Endothelial cell of umbilical vein (primary cell): ENCODE data around the gene ATP5MC2. TPM values are rescaled to one million over a fixed set of nuclear protein-coding genes. Genes with fewer than 3 reads are reported as not detected.

Source experiments
- BruUV-seq: library from RNA; stranded (reverse); fragments of 400-500 nt; replicated peaks from 2 replicates; lab custom pipeline; 2021; lab: Mats Ljungman, UMichigan
- CTCF ChIA-PET: fragments of 300-600, 350-600 bp; sonication (Branson Sonifier 250); formaldehyde crosslinking; loops from one replicate; lab custom pipeline; 2021; ENCODE audit warnings: antibody characterized with exemption, inconsistent platforms; lab: Charles Lee
- POLR2A ChIA-PET: fragments of 300-600, 350-600 bp; sonication (Branson Sonifier 250); formaldehyde crosslinking; loops from one replicate; lab custom pipeline; 2021; ENCODE audit warnings: antibody characterized with exemption, inconsistent platforms; lab: Charles Lee
- DNase-seq: peaks from one replicate; pipeline ENCODE4 v3.0.0-alpha.2; 2011; ENCODE audit warnings: low read depth, low spot score
- FAIRE-seq: peaks from 2 replicates; lab custom pipeline; 2011; peaks lifted over from hg19 to GRCh38; lab: Jason Lieb, UNC
- H2AFZ ChIP-seq: 2 replicates; pipeline ENCODE4 v1.6.0; 2012; ENCODE audit warnings: low read depth, low read length, control low read depth, inconsistent platforms
- H3K27ac ChIP-seq: 2 replicates; pipeline ENCODE4 v1.5.1; 2011; ENCODE audit warnings: low read depth, mild to moderate bottlenecking, control low read depth, low read length, moderate library complexity; ENCODE audit not compliant: insufficient read depth
- H3K27me3 ChIP-seq, 2 experiments: 2 replicates each; pipeline versions ENCODE4 v1.6.0 to v1.6.1; 2011; ENCODE audit warnings: low read length in 2 of 2, mixed read lengths in 1 of 2; ENCODE audit not compliant: control insufficient read depth in 2 of 2, insufficient read depth in 2 of 2
- H3K36me3 ChIP-seq, 2 experiments: 2 replicates in 1 of 2; 3 replicates in 1 of 2; pipeline ENCODE4 v1.5.1; 2011; ENCODE audit warnings: low read length in 2 of 2, mild to moderate bottlenecking in 1 of 2, moderate library complexity in 1 of 2; ENCODE audit not compliant: control insufficient read depth in 2 of 2, insufficient read depth in 2 of 2; ENCODE audit errors: extremely low read depth in 1 of 2
- H3K4me1 ChIP-seq: 3 replicates; pipeline ENCODE4 v1.5.1; 2011; ENCODE audit warnings: mild to moderate bottlenecking, low read length; ENCODE audit not compliant: control insufficient read depth, insufficient read depth; ENCODE audit errors: extremely low read depth
- H3K4me2 ChIP-seq: 2 replicates; pipeline ENCODE4 v1.6.1; 2011; ENCODE audit warnings: low read length, control low read depth, mixed read lengths; ENCODE audit not compliant: insufficient read depth
- H3K4me3 ChIP-seq, 3 experiments: fragments of 200-600 bp in 1 of 3; sonication (generic), shearing (Covaris generic) in 1 of 3; replicated peaks in 1 of 3; 2 replicates each; pipeline ENCODE4 v1.5.1; 2011 to 2016; ENCODE audit warnings: control low read depth in 3 of 3, low read length in 3 of 3, mild to moderate bottlenecking in 2 of 3, inconsistent platforms in 1 of 3, low read depth in 1 of 3, moderate library complexity in 1 of 3; ENCODE audit not compliant: insufficient read depth in 1 of 3
- H3K79me2 ChIP-seq: 2 replicates; pipeline ENCODE4 v1.6.0; 2012; ENCODE audit warnings: low read length, inconsistent platforms; ENCODE audit not compliant: control insufficient read depth, insufficient read depth
- H3K9ac ChIP-seq: replicated peaks from 2 replicates; pipeline ENCODE3; 2011; ENCODE audit warnings: low read length, control low read depth; ENCODE audit not compliant: insufficient read depth; ENCODE audit errors: extremely low read depth
- H3K9me1 ChIP-seq: replicated peaks from 3 replicates; pipeline ENCODE4 v1.6.0; 2011; ENCODE audit warnings: mild to moderate bottlenecking, low read length; ENCODE audit not compliant: control insufficient read depth, insufficient read depth; ENCODE audit errors: extremely low read depth
- H3K9me3 ChIP-seq: replicated peaks from 2 replicates; pipeline ENCODE4 v1.5.1; 2012; ENCODE audit warnings: low read length, inconsistent platforms; ENCODE audit not compliant: control insufficient read depth, insufficient read depth
- H4K20me1 ChIP-seq: replicated peaks from 2 replicates; pipeline ENCODE3; 2011; ENCODE audit warnings: mild to moderate bottlenecking, low read length; ENCODE audit not compliant: control insufficient read depth, insufficient read depth; ENCODE audit errors: extremely low read depth
- EZH2 ChIP-seq: IDR thresholded peaks from 2 replicates; pipeline ENCODE4 v1.6.1; 2012; ENCODE audit warnings: borderline replicate concordance, low read depth, mild to moderate bottlenecking, moderate library complexity, low read length, inconsistent platforms; ENCODE audit not compliant: severe bottlenecking
- FOS ChIP-seq: IDR thresholded peaks from 2 replicates; pipeline ENCODE4 v1.6.1; 2011; ENCODE audit warnings: mild to moderate bottlenecking, low read length, moderate library complexity, borderline replicate concordance; ENCODE audit not compliant: insufficient read depth
- GATA2 ChIP-seq: IDR thresholded peaks from 2 replicates; pipeline ENCODE4 v1.7.0; 2011; ENCODE audit warnings: low read depth, mild to moderate bottlenecking, moderate library complexity, mixed read lengths, low read length; ENCODE audit not compliant: insufficient read length, insufficient read depth
- JUN ChIP-seq: IDR thresholded peaks from 2 replicates; pipeline ENCODE4 v1.6.1; 2011; ENCODE audit warnings: borderline replicate concordance, low read depth; ENCODE audit not compliant: insufficient read length, insufficient read depth
- MYC ChIP-seq: IDR thresholded peaks from one replicate; pipeline ENCODE4 v1.6.1; 2011; ENCODE audit warnings: mild to moderate bottlenecking, low read depth, low read length
- POLR2A ChIP-seq: IDR thresholded peaks from 2 replicates; pipeline ENCODE4 v1.6.1; 2012; ENCODE audit warnings: low read depth, mild to moderate bottlenecking, control low read depth, low read length
- POLR2AphosphoS5 ChIP-seq: IDR thresholded peaks from 2 replicates; pipeline ENCODE4 v1.6.1; 2012; ENCODE audit warnings: low read depth, mild to moderate bottlenecking, control low read depth, low read length, moderate library complexity; ENCODE audit not compliant: insufficient read depth
- dilution Hi-C: fragments of 300-500 bp; cut with MboI; formaldehyde crosslinking; loops from one replicate; pipeline ENCODE4 v1.15.0; 2019; ENCODE audit warnings: low sequenced_read_pairs; ENCODE audit not compliant: extremely low pct_ligation_motif_present
- intact Hi-C: fragments of 100-400 bp; cut with micrococcal nuclease; formaldehyde crosslinking; loops from one replicate; pipeline ENCODE4 v1.10.0; 2022
- polyA plus RNA-seq, 4 experiments: library from polyadenylated mRNA; depleted of rRNA in 3 of 4; stranded (reverse) in 3 of 4; unstranded in 1 of 4; fragments of >200 nt; gene quantifications; 2 replicates each; pipeline versions ENCODE4 v1.2.1 to v1.2.3, GENCODE V29; 2011 to 2012; ENCODE audit warnings: missing spikeins in 1 of 4
- total RNA-seq: library from RNA; stranded (reverse); gene quantifications from 2 replicates; pipeline ENCODE4 v1.2.3, GENCODE V29; 2021
- TF ChIP-seq, protein P1 (sequence below): IDR thresholded peaks from 2 replicates; pipeline ENCODE4 v1.6.1; 2011; ENCODE audit not compliant: insufficient read depth, insufficient read length
- TF ChIP-seq, protein P2 (sequence below), 2 donors: IDR thresholded peaks; 1 replicate in 1 of 2; 2 replicates in 1 of 2; pipeline ENCODE4 v1.5.1; 2011; ENCODE audit warnings: low read length in 2 of 2, mild to moderate bottlenecking in 2 of 2, moderate library complexity in 2 of 2, control low read depth in 1 of 2, inconsistent platforms in 1 of 2, low read depth in 1 of 2; ENCODE audit not compliant: insufficient read depth in 1 of 2; ENCODE audit errors: extremely low read depth in 1 of 2

ATP5MC2 gene
- total and polyA plus RNA-seq, 2 donors (not counting 3 experiments of a cell fraction or from before 2014, with no cell fraction given): 402 to 820 TPM

DNA sequence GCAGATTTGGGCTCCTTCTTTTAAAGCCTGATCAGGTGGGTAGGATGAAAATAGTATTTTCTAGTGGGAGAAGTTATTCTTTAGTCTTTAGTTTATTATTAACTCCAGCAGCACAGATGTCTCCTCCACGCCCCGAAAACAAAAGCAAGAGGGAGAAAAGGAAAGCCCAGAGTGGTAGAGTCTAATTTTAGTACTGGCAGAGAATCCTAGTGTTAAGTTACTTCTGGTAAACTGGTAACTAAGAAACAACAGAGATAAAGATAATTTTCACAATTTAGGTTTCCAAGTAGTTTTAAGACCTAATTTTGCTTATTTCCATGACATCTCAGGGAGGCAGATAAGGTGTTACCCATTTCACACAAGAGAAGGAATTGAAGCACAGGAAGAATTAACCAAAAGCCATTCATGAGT lies 16.3 kb downstream of the ATP5MC2 start:
- no TSS peak for BruUV-seq
- Histone ChIP-seq H3K36me3 (peaks cover 2 to 6% of the 10 kb centered on the region in 2 experiments), H3K4me1 (peaks cover 14% of the 10 kb centered on the region), H3K4me3 (no peak overlapping the region), H2AFZ (no peak overlapping the region), H3K9ac (peak overlapping the region; percentile 55), H3K79me2 (no peaks in the 10 kb centered on the region), H4K20me1 (no peaks in the 10 kb centered on the region), H3K9me3 (no peaks in the 10 kb centered on the region), H3K27me3 (no peaks in the 10 kb centered on the region), H3K4me2 (peak overlapping the region; percentile 28), H3K27ac (no peak overlapping the region), H3K9me1 (no peaks in the 10 kb centered on the region)
- CTCF ChIA-PET: interaction anchor here (0.7 to 3.2 kb wide), 8 partner anchors 12 to 116 kb away, joined by 3 to 26 read pairs (median 4); partner anchors contain the start of gene ATP5MC2
- dilution Hi-C loops (no loop called here), intact Hi-C loops (loop anchor here (2.0 kb wide), 1 partner anchor 33 kb away; the partner anchor contains the start of gene ATF7)
- TF ChIP-seq, protein P1, sequence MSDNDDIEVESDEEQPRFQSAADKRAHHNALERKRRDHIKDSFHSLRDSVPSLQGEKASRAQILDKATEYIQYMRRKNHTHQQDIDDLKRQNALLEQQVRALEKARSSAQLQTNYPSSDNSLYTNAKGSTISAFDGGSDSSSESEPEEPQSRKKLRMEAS: no peak
- TF ChIP-seq POLR2A: no peak
- FAIRE-seq: peak; percentile 43
- DNase-seq: no peak
- POLR2A ChIA-PET: no interaction called here

DNA sequence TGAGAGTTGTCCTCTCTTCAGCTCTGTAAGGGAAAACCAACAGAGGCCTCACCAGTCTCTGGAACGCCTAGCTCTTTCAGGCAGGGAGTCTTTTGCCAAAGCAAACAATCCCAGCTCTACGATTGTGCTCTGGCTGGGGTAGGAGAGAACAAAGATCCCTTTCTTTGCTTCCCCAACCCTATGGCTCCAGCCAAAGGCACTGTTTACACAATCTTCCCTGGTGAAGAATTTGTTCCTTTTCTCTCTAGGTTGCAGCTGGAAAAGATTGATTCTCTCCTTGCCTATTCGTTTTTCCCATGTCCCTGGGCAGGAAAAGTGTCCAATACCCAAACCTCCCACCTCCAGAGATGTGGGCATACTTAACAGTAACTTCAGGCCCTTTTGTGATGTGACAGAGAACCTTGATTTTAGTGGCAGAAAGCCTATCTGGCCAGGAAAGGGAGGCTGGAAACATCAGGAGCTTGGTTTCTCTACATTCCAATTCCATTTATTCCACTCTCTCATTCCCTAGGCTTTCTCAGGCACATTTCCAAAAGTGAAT lies 16.8 kb downstream of the ATP5MC2 start:
- Histone ChIP-seq H3K9me3 (no peaks in the 10 kb centered on the region), H3K9ac (peak overlapping the region; percentile 55), H3K27ac (peak overlapping the region; percentile 76), H3K27me3 (no peaks in the 10 kb centered on the region), H3K4me2 (peak overlapping the region; percentile 28), H3K4me3 (no peak overlapping the region), H3K79me2 (no peaks in the 10 kb centered on the region), H3K4me1 (peaks cover 14% of the 10 kb centered on the region), H3K9me1 (no peaks in the 10 kb centered on the region), H4K20me1 (no peaks in the 10 kb centered on the region), H2AFZ (peak overlapping the region; percentile 32), H3K36me3 (peaks cover 0 to 6% of the 10 kb centered on the region in 2 experiments)
- DNase-seq (peak; percentile 90), FAIRE-seq (peak; percentile 75)
- intact Hi-C loops (loop anchor here (2.0 kb wide), 1 partner anchor 32 kb away; the partner anchor contains the start of gene ATF7), dilution Hi-C loops (no loop called here)
- POLR2A ChIA-PET: no interaction called here
- TF ChIP-seq JUN (no peak), POLR2A (no peak), GATA2 (no peak), POLR2AphosphoS5 (no peak), EZH2 (no peak), FOS (no peak), MYC (no peak)
- TF ChIP-seq, protein P1: no peak
- TF ChIP-seq, protein P2, sequence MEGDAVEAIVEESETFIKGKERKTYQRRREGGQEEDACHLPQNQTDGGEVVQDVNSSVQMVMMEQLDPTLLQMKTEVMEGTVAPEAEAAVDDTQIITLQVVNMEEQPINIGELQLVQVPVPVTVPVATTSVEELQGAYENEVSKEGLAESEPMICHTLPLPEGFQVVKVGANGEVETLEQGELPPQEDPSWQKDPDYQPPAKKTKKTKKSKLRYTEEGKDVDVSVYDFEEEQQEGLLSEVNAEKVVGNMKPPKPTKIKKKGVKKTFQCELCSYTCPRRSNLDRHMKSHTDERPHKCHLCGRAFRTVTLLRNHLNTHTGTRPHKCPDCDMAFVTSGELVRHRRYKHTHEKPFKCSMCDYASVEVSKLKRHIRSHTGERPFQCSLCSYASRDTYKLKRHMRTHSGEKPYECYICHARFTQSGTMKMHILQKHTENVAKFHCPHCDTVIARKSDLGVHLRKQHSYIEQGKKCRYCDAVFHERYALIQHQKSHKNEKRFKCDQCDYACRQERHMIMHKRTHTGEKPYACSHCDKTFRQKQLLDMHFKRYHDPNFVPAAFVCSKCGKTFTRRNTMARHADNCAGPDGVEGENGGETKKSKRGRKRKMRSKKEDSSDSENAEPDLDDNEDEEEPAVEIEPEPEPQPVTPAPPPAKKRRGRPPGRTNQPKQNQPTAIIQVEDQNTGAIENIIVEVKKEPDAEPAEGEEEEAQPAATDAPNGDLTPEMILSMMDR (IDR thresholded peaks at IDR 0.05; ENCODE audit: extremely low read depth in 1 of 2, insufficient read depth in 1 of 2, low read depth in 1 of 2, low read length in 2 of 2): no peak
- CTCF ChIA-PET: interaction anchor here (0.7 to 3.2 kb wide), 12 partner anchors 13 to 120 kb away, joined by 3 to 26 read pairs (median 3); partner anchors contain the start of gene ATP5MC2
- BruUV-seq: no TSS peak
